Limb (tissue), 2 donors: ENCODE measurements around the gene SEZ6L2.

Experiments
- DNase-seq, 2 donors: peaks; one replicate each; pipeline ENCODE4 v3.0.0-alpha.2; 2016; ENCODE audit errors: extremely low spot score in 2 of 2

The SEZ6L2 gene

GRCh38 chr16:29826342-29826695 is 73.0 kb downstream of the SEZ6L2 start:
- no peak for DNase-seq

- peak in 1 of 2 donors; percentile 47 for DNase-seq
These were observed 74.0 kb downstream of the SEZ6L2 start for GRCh38 chr16:29825145-29826044.

- no peak for DNase-seq
These were observed 74.7 kb downstream of the SEZ6L2 start for GRCh38 chr16:29824589-29825144.

GRCh38 chr16:29821643-29822115 is 77.7 kb downstream of the SEZ6L2 start:
- DNase-seq: no peak
